ENCODE data around the gene ZNF20. TPM values are rescaled to one million over a fixed set of nuclear protein-coding genes. Genes with fewer than 3 reads are reported as not detected.

ZNF20 gene
- total and polyA plus RNA-seq, 9 of the 15 experiments (the other 6 are each of a cell fraction or from before 2014, with no cell fraction given), result 1.4 to 3.7 (median 3.1) TPM

GRCh38 chr19:12092956-12093355, 47.2 kb downstream of the ZNF20 start:
- no TSS peak for BruUV-seq (replicated peaks)
- Histone ChIP-seq H3K9ac (ENCODE audit: insufficient read depth in 1 of 2, low read depth in 2 of 2, low read length in 2 of 2) (peak overlapping the region; percentile 88 to 96), H3K4me3 (peak overlapping the region; percentile 78), H3K4me2 (ENCODE audit: insufficient read depth, low read length) (peak overlapping the region; percentile 83), H2AFZ (ENCODE audit: low read depth, low read length) (no peak overlapping the region), H3K27me3 (ENCODE audit: control insufficient read depth in 2 of 2, insufficient read depth in 2 of 2, low read length in 2 of 2) (no peaks in the 10 kb centered on the region), H3K79me2 (ENCODE audit: control insufficient read depth, insufficient read depth, low read length) (peaks cover 15% of the 10 kb centered on the region), H3K36me3 (ENCODE audit: control insufficient read depth, insufficient read depth, low read length) (peaks cover 12% of the 10 kb centered on the region; the same call in 2 of the 3 replicates), H3K9me1 (ENCODE audit: control insufficient read depth, insufficient read depth, low read length) (no peaks in the 10 kb centered on the region), H3K9me3 (replicated peaks; ENCODE audit: control insufficient read depth, insufficient read depth, low read depth, low read length) (peaks cover under 1% of the 10 kb centered on the region), H3K27ac (ENCODE audit: extremely low read depth, low read depth, low read length) (peak overlapping the region; percentile 92), H4K20me1 (replicated peaks; ENCODE audit: control insufficient read depth, insufficient read depth, low read length) (no peaks in the 10 kb centered on the region), H3K4me1 (replicated peaks in 1 of 2; ENCODE audit: control insufficient read depth in 2 of 2, insufficient read depth in 2 of 2, low read length in 2 of 2) (peaks cover 0 to 10% of the 10 kb centered on the region in 2 experiments; a peak in 2 of 5 replicates)
- intact Hi-C loops (cut with micrococcal nuclease), result no loop called here
- FAIRE-seq (no peak), DNase-seq (ENCODE audit: extremely low read depth in 1 of 4, low spot score in 3 of 4) (no peak), ATAC-seq (no peak)
- POLR2A ChIA-PET, result interaction anchor here (1.0 to 1.1 kb wide), 2 partner anchors 10 to 128 kb away, joined by 3 read pairs; partner anchors contain the start of gene ZNF763
- CTCF ChIA-PET (ENCODE audit: low intra/inter-chr PET ratio), result interaction anchor here (0.7 kb wide), 1 partner anchor 34 kb away, joined by 3 read pairs; no protein-coding TSS in a partner anchor
- WGBS (ENCODE audit: insufficient coverage, low coverage, missing lambda C conversion rate), result 7% methylated on average over 9 of the region's 10 CpGs
- in situ Hi-C loops (cut with MboI), result no loop called here
- TF ChIP-seq SRSF9 (IDR thresholded peaks at IDR 0.05; ENCODE audit: borderline replicate concordance, low read depth, low read length) (no peak), FOXM1 (IDR thresholded peaks at IDR 0.05; ENCODE audit: low read depth) (no peak), FOXM1 (CRISPR knock-in tag; IDR thresholded peaks at IDR 0.05; ENCODE audit: low read depth) (no peak), E2F6 (IDR thresholded peaks at IDR 0.05; ENCODE audit: borderline replicate concordance in 1 of 2, extremely low read depth in 1 of 2, insufficient read depth in 1 of 2, insufficient read length in 1 of 2, low read depth in 1 of 2, low read length in 1 of 2, poor library complexity in 1 of 2, severe bottlenecking in 1 of 2) (peak in 1 of 2 experiments; percentile 11), NFE2 (IDR thresholded peaks at IDR 0.05; ENCODE audit: low read depth) (0 out of 2 replicates have a peak, but pooled peaks have one; percentile 14), ZBTB7A (IDR thresholded peaks at IDR 0.05; ENCODE audit: borderline replicate concordance, control insufficient read depth, low read depth, low read length) (0 out of 2 replicates have a peak, but pooled peaks have one; percentile 5), MGA (IDR thresholded peaks at IDR 0.05) (0 out of 2 replicates have a peak, but pooled peaks have one; percentile 43)
